Neural cell (in vitro differentiated cells): ENCODE measurements around the gene PTOV1.

Experiments used
- EP300 ChIP-seq: fragments of 450-650 bp; conservative IDR thresholded peaks from 2 replicates; pipeline ENCODE4 v1.6.1; 2014; ENCODE audit warnings: antibody characterized with exemption, mild to moderate bottlenecking, moderate library complexity; ENCODE audit not compliant: poor library complexity, severe bottlenecking
- EZH2 ChIP-seq: fragments of 200-600, 300-800 bp; shearing (Covaris generic), sonication (generic); IDR thresholded peaks from 2 replicates; pipeline ENCODE4 v1.6.1; 2014; ENCODE audit warnings: antibody characterized with exemption, low read length, borderline replicate concordance, mild to moderate bottlenecking; ENCODE audit not compliant: insufficient read depth, poor library complexity, severe bottlenecking

- TF ChIP-seq EZH2 (no peak), EP300 (no peak)
Measured at GRCh38 chr19:49892716-49893115, 41.8 kb downstream of the PTOV1 start.
